GM23338 (cell line): ENCODE data around the gene GARIN3. TPM values are rescaled to one million over a fixed set of nuclear protein-coding genes. Genes with fewer than 3 reads are reported as not detected.

Experiments
- ATAC-seq: fragments of 200-7000 bp; cut with Tn5 transposase; 3 replicates; pipeline ENCODE4 v1.9.1; 2020
- DNase-seq: peaks from one replicate; pipeline ENCODE4 v3.0.0-alpha.2; 2015; ENCODE audit warnings: low spot score
- H2AFZ ChIP-seq: fragments of 200-600 bp; sonication (generic); 2 replicates; pipeline ENCODE4 v1.8.0; 2016; ENCODE audit warnings: antibody characterized with exemption, mild to moderate bottlenecking, moderate library complexity
- H3F3A ChIP-seq: fragments of 200-600 bp; sonication (generic); replicated peaks from 2 replicates; pipeline ENCODE4 v1.8.0; 2017; ENCODE audit warnings: antibody characterized with exemption, mixed run types, low read depth
- H3K27ac ChIP-seq: fragments of 200-600 bp; sonication (generic); 2 replicates; pipeline ENCODE4 v1.6.1; 2016; ENCODE audit warnings: low read depth
- H3K27me3 ChIP-seq: fragments of 200-600 bp; sonication (generic); 2 replicates; pipeline ENCODE4 v1.8.0; 2016; ENCODE audit warnings: mild to moderate bottlenecking, mixed run types, moderate library complexity; ENCODE audit not compliant: insufficient read depth
- H3K36me3 ChIP-seq: fragments of 200-600 bp; sonication (generic); 2 replicates; pipeline ENCODE4 v1.8.0; 2016; ENCODE audit warnings: mild to moderate bottlenecking; ENCODE audit not compliant: insufficient read depth
- H3K4me1 ChIP-seq: fragments of 200-600 bp; sonication (generic); 2 replicates; pipeline ENCODE4 v1.8.0; 2016; ENCODE audit warnings: mild to moderate bottlenecking, moderate library complexity; ENCODE audit not compliant: insufficient read depth
- H3K4me2 ChIP-seq: fragments of 200-600 bp; sonication (generic); 2 replicates; pipeline ENCODE4 v1.7.1; 2017; ENCODE audit warnings: mixed run types
- H3K4me3 ChIP-seq: fragments of 200-600 bp; sonication (generic); 2 replicates; pipeline ENCODE4 v1.6.1; 2016; ENCODE audit warnings: mixed run types
- H3K79me2 ChIP-seq: fragments of 200-600 bp; sonication (generic); replicated peaks from 2 replicates; pipeline ENCODE4 v1.8.0; 2017; ENCODE audit warnings: mild to moderate bottlenecking; ENCODE audit not compliant: insufficient read depth
- H3K9me2 ChIP-seq: fragments of 200-600 bp; sonication (generic); 2 replicates; pipeline ENCODE4 v1.8.0; 2017; ENCODE audit not compliant: insufficient read depth
- H4K20me1 ChIP-seq: fragments of 200-600 bp; sonication (generic); replicated peaks from 2 replicates; pipeline ENCODE4 v1.8.0; 2017; ENCODE audit warnings: mild to moderate bottlenecking; ENCODE audit not compliant: insufficient read depth
- H3K27ac Mint-ChIP-seq: 2 replicates; pipeline ENCODE4 v1.8.0; 2020; ENCODE audit warnings: inconsistent platforms, mild to moderate bottlenecking, moderate library complexity, mixed read lengths
- H3K27me3 Mint-ChIP-seq: 3 replicates; pipeline ENCODE4 v1.8.0; 2022; ENCODE audit warnings: low read depth, mild to moderate bottlenecking, moderate library complexity, mixed read lengths, inconsistent platforms; ENCODE audit not compliant: insufficient read depth, poor library complexity
- H3K36me3 Mint-ChIP-seq: 3 replicates; pipeline ENCODE4 v1.8.0; 2021; ENCODE audit warnings: low read depth, mild to moderate bottlenecking, inconsistent platforms, moderate library complexity, mixed read lengths
- H3K4me1 Mint-ChIP-seq: 3 replicates; pipeline ENCODE4 v1.8.0; 2020; ENCODE audit warnings: mild to moderate bottlenecking, inconsistent platforms, mixed read lengths
- H3K4me3 Mint-ChIP-seq: 3 replicates; pipeline ENCODE4 v1.8.0; 2021; ENCODE audit warnings: moderate library complexity, mild to moderate bottlenecking, inconsistent platforms, mixed read lengths
- H3K9me3 Mint-ChIP-seq: 3 replicates; pipeline ENCODE4 v1.8.0; 2020; ENCODE audit warnings: moderate library complexity, mild to moderate bottlenecking, inconsistent platforms, mixed read lengths
- CREB1 ChIP-seq: fragments of 250-450 bp; sonication (Bioruptor Pico); IDR thresholded peaks from 2 replicates; pipeline ENCODE4 v1.5.0; 2020; ENCODE audit warnings: low read depth, mild to moderate bottlenecking, moderate library complexity
- CTCF ChIP-seq, 2 experiments: fragments of 200-600 bp in 1 of 2; sonication (generic) in 1 of 2; conservative IDR thresholded peaks; 2 replicates each; pipeline versions ENCODE4 v1.5.1 to v1.6.1; 2016 to 2017; ENCODE audit warnings: antibody characterized with exemption in 2 of 2, low read depth in 2 of 2, mild to moderate bottlenecking in 2 of 2, moderate library complexity in 1 of 2
- ETS1 ChIP-seq: IDR thresholded peaks from 2 replicates; pipeline ENCODE4 v1.6.1; 2016; ENCODE audit warnings: antibody characterized with exemption
- EZH2 ChIP-seq: fragments of 200-600 bp; sonication (generic); IDR thresholded peaks from one replicate; pipeline ENCODE4 v1.8.0; 2017; ENCODE audit warnings: antibody characterized with exemption, mild to moderate bottlenecking, low read depth; ENCODE audit not compliant: unreplicated experiment
- EZH2phosphoT487 ChIP-seq: fragments of 200-600 bp; sonication (generic); IDR thresholded peaks from one replicate; pipeline ENCODE4 v1.8.1; 2018; ENCODE audit warnings: antibody characterized with exemption; ENCODE audit not compliant: unreplicated experiment
- JUNB ChIP-seq: IDR thresholded peaks from one replicate; pipeline ENCODE4 v1.6.1; 2016; ENCODE audit warnings: antibody characterized with exemption; ENCODE audit not compliant: unreplicated experiment
- NANOG ChIP-seq: IDR thresholded peaks from 2 replicates; pipeline ENCODE4 v1.6.1; 2016; ENCODE audit warnings: antibody characterized with exemption, borderline replicate concordance
- POLR2AphosphoS5 ChIP-seq: IDR thresholded peaks from 2 replicates; pipeline ENCODE4 v1.6.1; 2016; ENCODE audit warnings: antibody characterized with exemption, low read depth
- REST ChIP-seq: IDR thresholded peaks from one replicate; pipeline ENCODE4 v1.6.1; 2018; ENCODE audit warnings: antibody characterized with exemption; ENCODE audit not compliant: unreplicated experiment
- STAT1 ChIP-seq: IDR thresholded peaks from one replicate; pipeline ENCODE4 v1.6.1; 2016; ENCODE audit warnings: antibody characterized with exemption; ENCODE audit not compliant: unreplicated experiment
- ZNF114 ChIP-seq: fragments of 250-450 bp; sonication (Bioruptor Pico); IDR thresholded peaks from 2 replicates; pipeline ENCODE4 v1.5.0; 2020; ENCODE audit warnings: mild to moderate bottlenecking, moderate library complexity
- ZNF331 ChIP-seq: fragments of 250-450 bp; sonication (Bioruptor Pico); IDR thresholded peaks from 2 replicates; pipeline ENCODE4 v1.5.0; 2020; ENCODE audit warnings: low read depth, mild to moderate bottlenecking, moderate library complexity
- ZNF462 ChIP-seq: fragments of 250-450 bp; sonication (Bioruptor Pico); IDR thresholded peaks from 2 replicates; pipeline ENCODE4 v1.5.0; 2020; ENCODE audit warnings: mild to moderate bottlenecking, moderate library complexity
- polyA plus RNA-seq: library from polyadenylated mRNA; unstranded; fragments of >200 nt; fragmentation: Nextera tagmentation; extraction: Ambion mirVana; gene quantifications from 2 replicates; pipeline ENCODE4 v1.2.1, GENCODE V29; 2016
- total RNA-seq: library from RNA; depleted of rRNA; stranded (reverse); fragments of >200 nt; shearing (Covaris generic); gene quantifications from 2 replicates; pipeline ENCODE4 v1.2.3, GENCODE V29; 2014

The GARIN3 gene
- total and polyA plus RNA-seq, 2 experiments from 2014 or later = not detected

- H3K4me3 ChIP-seq = no peak overlapping the region
- H3K4me2 ChIP-seq = no peak overlapping the region
- H3K36me3 ChIP-seq = no peaks in the 10 kb centered on the region
- no peaks in the 10 kb centered on the region for H3F3A ChIP-seq
- Mint-ChIP-seq H3K36me3 (no peaks in the 10 kb centered on the region), H3K27ac (no peak overlapping the region), H3K4me1 (0 out of 3 replicates have a peak, but pooled peaks cover under 1% of the 10 kb centered on the region), H3K27me3 (no peaks in the 10 kb centered on the region), H3K4me3 (no peak overlapping the region), H3K9me3 (no peaks in the 10 kb centered on the region; the same call in 2 of the 3 replicates)
- TF ChIP-seq EZH2phosphoT487 (no peak), ETS1 (no peak), ZNF462 (CRISPR knock-in tag) (no peak), ZNF331 (CRISPR knock-in tag) (no peak), NANOG (no peak), JUNB (no peak), CTCF (conservative IDR thresholded peaks at IDR 0.05; ENCODE audit: low read depth in 2 of 2) (no peak), ZNF114 (CRISPR knock-in tag) (no peak), POLR2AphosphoS5 (no peak), REST (no peak), CREB1 (no peak), EZH2 (no peak), STAT1 (no peak)
- DNase-seq (no peak), ATAC-seq (no peak)
- H3K27ac ChIP-seq = no peak overlapping the region
- H2AFZ ChIP-seq = no peak overlapping the region
- H3K4me1 ChIP-seq = no peaks in the 10 kb centered on the region
- no peaks in the 10 kb centered on the region for H4K20me1 ChIP-seq
- peaks cover 12% of the 10 kb centered on the region for H3K9me2 ChIP-seq
- H3K27me3 ChIP-seq = no peaks in the 10 kb centered on the region
- no peaks in the 10 kb centered on the region for H3K79me2 ChIP-seq
Measured at GRCh38 chr5:157177953-157178352, 11.9 kb upstream of the GARIN3 start.
